ENCODE measurements around the gene RFTN2.

RFTN2 gene

GRCh38 chr2:197615016-197615652 is 60.3 kb downstream of the RFTN2 start:
- no peaks in the 10 kb centered on the region for H3K36me3 ChIP-seq (replicated peaks)
- TF ChIP-seq CTCF (IDR thresholded peaks at IDR 0.05; ENCODE audit: low read depth, low read length, missing control alignments), result no peak
- DNase-seq, result no peak
- in situ Hi-C loops (cut with HindIII; ENCODE audit: low pct_ligation_motif_present, low sequenced_read_pairs), result no loop called here
- no peak overlapping the region for H3K27ac ChIP-seq
- no peaks in the 10 kb centered on the region for H3K27me3 ChIP-seq (replicated peaks)
- H3K4me3 ChIP-seq (ENCODE audit: low read depth, low read length), result no peak overlapping the region

GRCh38 chr2:197614532-197614931 is 60.9 kb downstream of the RFTN2 start:
- no peak for DNase-seq
- H3K27me3 ChIP-seq (replicated peaks), result no peaks in the 10 kb centered on the region
- no peak overlapping the region for H3K27ac ChIP-seq
- no peak for TF ChIP-seq CTCF (IDR thresholded peaks at IDR 0.05; ENCODE audit: low read depth, low read length, missing control alignments)
- no peaks in the 10 kb centered on the region for H3K36me3 ChIP-seq (replicated peaks)
- H3K4me3 ChIP-seq (ENCODE audit: low read depth, low read length), result no peak overlapping the region
- in situ Hi-C loops (cut with HindIII; ENCODE audit: low pct_ligation_motif_present, low sequenced_read_pairs), result no loop called here

GRCh38 chr2:197613509-197613987 is 61.8 kb downstream of the RFTN2 start:
- DNase-seq, result no peak
- no peaks in the 10 kb centered on the region for H3K27me3 ChIP-seq (replicated peaks)
- no peak for TF ChIP-seq CTCF (IDR thresholded peaks at IDR 0.05; ENCODE audit: low read depth, low read length, missing control alignments)
- H3K4me3 ChIP-seq (ENCODE audit: low read depth, low read length), result no peak overlapping the region
- no peaks in the 10 kb centered on the region for H3K36me3 ChIP-seq (replicated peaks)
- in situ Hi-C loops (cut with HindIII; ENCODE audit: low pct_ligation_motif_present, low sequenced_read_pairs), result no loop called here
- no peak overlapping the region for H3K27ac ChIP-seq

GRCh38 chr2:197606180-197606579 is 69.2 kb downstream of the RFTN2 start:
- H3K27me3 ChIP-seq (replicated peaks), result no peaks in the 10 kb centered on the region
- in situ Hi-C loops (cut with HindIII; ENCODE audit: low pct_ligation_motif_present, low sequenced_read_pairs), result no loop called here
- H3K27ac ChIP-seq, result no peak overlapping the region
- H3K36me3 ChIP-seq (replicated peaks), result no peaks in the 10 kb centered on the region
- no peak overlapping the region for H3K4me3 ChIP-seq (ENCODE audit: low read depth, low read length)
- no peak for DNase-seq
- TF ChIP-seq CTCF (IDR thresholded peaks at IDR 0.05; ENCODE audit: low read depth, low read length, missing control alignments), result no peak

GRCh38 chr2:197604117-197604860 is 71.1 kb downstream of the RFTN2 start:
- Histone ChIP-seq H3K4me3 (ENCODE audit: low read depth, low read length) (no peak overlapping the region), H3K27me3 (replicated peaks) (no peaks in the 10 kb centered on the region), H3K27ac (no peak overlapping the region), H3K36me3 (replicated peaks) (no peaks in the 10 kb centered on the region)
- DNase-seq, result no peak
- in situ Hi-C loops (cut with HindIII; ENCODE audit: low pct_ligation_motif_present, low sequenced_read_pairs), result no loop called here
- TF ChIP-seq CTCF (IDR thresholded peaks at IDR 0.05; ENCODE audit: low read depth, low read length, missing control alignments), result no peak
